ENCODE data around the gene EXOC4.
"Not testable (repeated sequence)": the region's sequence is repeated elsewhere in the genome, so short reads cannot be mapped to it uniquely, and the experiment has no call there.

EXOC4 gene

GRCh38 chr7:134069187-134069586 is 816.3 kb downstream of the EXOC4 start:
- no peaks in the 10 kb centered on the region for H3K36me3 ChIP-seq (ENCODE audit: control insufficient read depth, insufficient read depth, low read length)
- no peak for DNase-seq (ENCODE audit: extremely low read depth, insufficient read length)
- H3K27me3 ChIP-seq (replicated peaks; ENCODE audit: control insufficient read depth, insufficient read depth, low read length): no peaks in the 10 kb centered on the region
- TF ChIP-seq, protein P1, sequence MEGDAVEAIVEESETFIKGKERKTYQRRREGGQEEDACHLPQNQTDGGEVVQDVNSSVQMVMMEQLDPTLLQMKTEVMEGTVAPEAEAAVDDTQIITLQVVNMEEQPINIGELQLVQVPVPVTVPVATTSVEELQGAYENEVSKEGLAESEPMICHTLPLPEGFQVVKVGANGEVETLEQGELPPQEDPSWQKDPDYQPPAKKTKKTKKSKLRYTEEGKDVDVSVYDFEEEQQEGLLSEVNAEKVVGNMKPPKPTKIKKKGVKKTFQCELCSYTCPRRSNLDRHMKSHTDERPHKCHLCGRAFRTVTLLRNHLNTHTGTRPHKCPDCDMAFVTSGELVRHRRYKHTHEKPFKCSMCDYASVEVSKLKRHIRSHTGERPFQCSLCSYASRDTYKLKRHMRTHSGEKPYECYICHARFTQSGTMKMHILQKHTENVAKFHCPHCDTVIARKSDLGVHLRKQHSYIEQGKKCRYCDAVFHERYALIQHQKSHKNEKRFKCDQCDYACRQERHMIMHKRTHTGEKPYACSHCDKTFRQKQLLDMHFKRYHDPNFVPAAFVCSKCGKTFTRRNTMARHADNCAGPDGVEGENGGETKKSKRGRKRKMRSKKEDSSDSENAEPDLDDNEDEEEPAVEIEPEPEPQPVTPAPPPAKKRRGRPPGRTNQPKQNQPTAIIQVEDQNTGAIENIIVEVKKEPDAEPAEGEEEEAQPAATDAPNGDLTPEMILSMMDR (IDR thresholded peaks at IDR 0.05; ENCODE audit: insufficient read depth, low read length, poor library complexity, severe bottlenecking): no peak
- H3K4me3 ChIP-seq (replicated peaks; ENCODE audit: low read depth, low read length): no peak overlapping the region

- DNase-seq (ENCODE audit: extremely low read depth, insufficient read length): no peak
- Histone ChIP-seq H3K27me3 (replicated peaks; ENCODE audit: control insufficient read depth, insufficient read depth, low read length) (no peaks in the 10 kb centered on the region), H3K36me3 (ENCODE audit: control insufficient read depth, insufficient read depth, low read length) (no peaks in the 10 kb centered on the region), H3K4me3 (replicated peaks; ENCODE audit: low read depth, low read length) (no peak overlapping the region)
- TF ChIP-seq, protein P1 (IDR thresholded peaks at IDR 0.05; ENCODE audit: insufficient read depth, low read length, poor library complexity, severe bottlenecking): no peak
Observed at GRCh38 chr7:134070673-134071072, 817.8 kb downstream of the EXOC4 start.

DNA sequence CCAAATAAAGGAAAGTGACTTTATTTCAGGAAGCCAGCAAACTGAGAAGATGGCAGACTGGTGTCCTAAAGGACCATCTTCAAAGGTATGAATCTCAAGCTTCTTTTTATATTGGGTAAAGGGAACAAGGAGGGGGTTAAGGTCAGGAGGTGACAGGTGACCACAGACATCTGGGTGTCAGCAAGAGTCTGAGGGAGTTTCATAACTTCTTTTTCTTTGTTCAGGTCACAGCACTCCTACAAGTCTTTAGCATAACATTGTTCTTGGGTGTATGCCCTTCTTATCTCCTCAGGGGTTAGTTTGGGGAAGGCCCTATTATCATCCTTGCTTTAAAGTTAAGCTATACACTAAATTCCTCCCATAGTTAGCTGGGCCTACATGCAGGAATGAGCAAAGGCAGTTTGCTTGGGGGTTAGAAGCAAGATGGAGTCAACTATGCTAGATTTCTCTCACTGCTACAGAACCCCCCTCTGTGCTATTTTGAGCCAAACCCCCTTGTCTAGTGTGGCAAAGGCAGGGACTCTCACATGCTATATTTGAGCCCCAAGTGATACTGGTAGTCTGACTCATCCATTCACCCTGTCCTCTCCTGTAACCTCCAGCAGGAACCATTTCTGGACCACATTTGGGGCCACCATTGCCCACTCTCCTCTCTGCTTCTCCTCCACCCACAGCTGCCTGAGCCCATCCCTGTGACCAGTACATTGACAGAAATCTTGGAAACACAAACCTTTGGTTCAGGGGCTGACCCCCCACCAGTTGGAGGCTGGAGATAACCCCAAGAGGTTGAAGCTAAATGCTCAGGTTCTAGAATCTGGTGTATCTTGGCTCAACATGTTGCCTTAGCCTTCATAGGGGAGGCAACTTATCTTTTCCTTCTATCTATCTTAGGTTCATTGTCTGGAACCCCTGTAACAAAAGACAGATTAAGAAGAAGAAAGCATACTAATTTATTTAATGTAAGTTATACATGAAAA is 818.8 kb downstream of the EXOC4 start:
- no peaks in the 10 kb centered on the region for H3K27me3 ChIP-seq (replicated peaks; ENCODE audit: control insufficient read depth, insufficient read depth, low read length)
- TF ChIP-seq, protein P1 (IDR thresholded peaks at IDR 0.05; ENCODE audit: insufficient read depth, low read length, poor library complexity, severe bottlenecking): no peak
- peak; percentile 26 for DNase-seq (ENCODE audit: extremely low read depth, insufficient read length)
- no peaks in the 10 kb centered on the region for H3K36me3 ChIP-seq (ENCODE audit: control insufficient read depth, insufficient read depth, low read length)
- H3K4me3 ChIP-seq (replicated peaks; ENCODE audit: low read depth, low read length): no peak overlapping the region

- DNase-seq (ENCODE audit: extremely low read depth, insufficient read length): no peak
- TF ChIP-seq, protein P1 (IDR thresholded peaks at IDR 0.05; ENCODE audit: insufficient read depth, low read length, poor library complexity, severe bottlenecking): no peak
- H3K36me3 ChIP-seq (ENCODE audit: control insufficient read depth, insufficient read depth, low read length): no peaks in the 10 kb centered on the region
- no peaks in the 10 kb centered on the region for H3K27me3 ChIP-seq (replicated peaks; ENCODE audit: control insufficient read depth, insufficient read depth, low read length)
- H3K4me3 ChIP-seq (replicated peaks; ENCODE audit: low read depth, low read length): no peak overlapping the region
Observed at GRCh38 chr7:134073276-134073675, 820.4 kb downstream of the EXOC4 start.

DNA sequence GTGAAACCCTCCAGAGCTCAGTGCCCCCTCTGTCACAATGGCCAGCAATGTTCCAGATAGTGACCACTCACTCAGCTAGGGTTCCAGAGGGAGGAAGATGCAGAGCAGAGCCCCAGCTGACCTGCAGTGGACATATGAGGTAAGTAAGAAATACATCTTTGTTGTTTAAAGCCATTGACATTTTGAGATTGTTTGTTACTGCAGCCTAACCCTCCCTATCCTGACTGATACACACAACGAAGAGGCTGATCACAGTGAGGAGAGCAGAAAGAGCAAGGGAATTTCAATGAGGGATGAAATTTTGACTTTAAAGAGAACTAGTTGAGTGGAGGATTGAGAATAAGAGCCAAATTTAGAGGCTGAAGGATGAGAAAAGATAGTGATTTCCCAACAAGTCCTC is 822.9 kb downstream of the EXOC4 start:
- no peaks in the 10 kb centered on the region for H3K27me3 ChIP-seq (replicated peaks; ENCODE audit: control insufficient read depth, insufficient read depth, low read length)
- TF ChIP-seq, protein P1 (IDR thresholded peaks at IDR 0.05; ENCODE audit: insufficient read depth, low read length, poor library complexity, severe bottlenecking): no peak
- no peak overlapping the region for H3K4me3 ChIP-seq (replicated peaks; ENCODE audit: low read depth, low read length)
- H3K36me3 ChIP-seq (ENCODE audit: control insufficient read depth, insufficient read depth, low read length): no peaks in the 10 kb centered on the region
- DNase-seq (ENCODE audit: extremely low read depth, insufficient read length): no peak

DNA sequence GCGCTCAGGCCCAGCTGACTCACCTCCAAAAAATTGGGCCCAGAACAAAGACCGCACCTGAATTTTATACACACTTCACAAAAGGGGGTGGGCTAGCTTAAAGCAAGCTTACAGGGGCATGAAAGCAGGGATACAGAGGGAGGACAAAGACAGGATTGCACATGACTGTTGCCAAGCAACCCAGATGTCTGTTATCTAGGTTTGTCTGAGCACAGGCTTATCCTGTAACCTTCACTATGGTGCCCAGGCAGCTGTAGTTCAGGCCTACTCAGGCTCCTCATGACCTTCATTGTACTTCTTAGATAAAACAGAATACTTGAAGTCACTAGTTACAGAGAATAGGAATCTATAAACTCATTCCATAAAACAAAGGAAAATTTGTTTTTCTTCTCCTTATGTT is 824.7 kb downstream of the EXOC4 start:
- not testable (repeated sequence) for DNase-seq (ENCODE audit: extremely low read depth, insufficient read length)

More for the DNA sequence above, 824.7 kb downstream of the EXOC4 start:
- H3K27me3 ChIP-seq (replicated peaks; ENCODE audit: control insufficient read depth, insufficient read depth, low read length); H3K36me3 ChIP-seq (ENCODE audit: control insufficient read depth, insufficient read depth, low read length); H3K4me3 ChIP-seq (replicated peaks; ENCODE audit: low read depth, low read length): not testable (repeated sequence)

All from GM06990 (cell line).